ENCODE data around the gene ENO2.
"Not testable (repeated sequence)": the region's sequence is repeated elsewhere in the genome, so short reads cannot be mapped to it uniquely, and the experiment has no call there.

The ENO2 gene

DNA sequence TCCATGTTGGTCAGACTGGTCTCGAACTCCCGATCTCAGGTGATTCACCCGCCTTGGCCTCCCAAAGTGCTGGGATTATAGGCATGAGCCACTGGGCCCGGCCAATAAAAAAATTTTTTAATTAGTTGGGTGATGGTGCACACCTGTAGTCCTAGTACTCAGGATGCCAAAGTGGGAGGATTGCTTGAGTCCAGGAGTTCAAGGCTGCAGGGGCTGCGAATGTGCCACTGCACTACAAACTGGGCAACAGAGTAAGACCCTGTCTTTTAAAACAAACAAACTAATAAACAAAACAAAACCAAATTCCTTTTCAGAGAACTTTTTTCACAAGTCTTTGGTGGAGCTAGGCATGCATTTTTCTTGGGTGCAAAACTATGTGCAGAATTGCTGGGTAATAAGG, 31.1 kb upstream of the ENO2 start:
- H3K4me3 ChIP-seq (replicated peaks; ENCODE audit: low read depth, low read length), result no peak overlapping the region
- no peak for DNase-seq (ENCODE audit: low read depth)
- TF ChIP-seq, protein P1, sequence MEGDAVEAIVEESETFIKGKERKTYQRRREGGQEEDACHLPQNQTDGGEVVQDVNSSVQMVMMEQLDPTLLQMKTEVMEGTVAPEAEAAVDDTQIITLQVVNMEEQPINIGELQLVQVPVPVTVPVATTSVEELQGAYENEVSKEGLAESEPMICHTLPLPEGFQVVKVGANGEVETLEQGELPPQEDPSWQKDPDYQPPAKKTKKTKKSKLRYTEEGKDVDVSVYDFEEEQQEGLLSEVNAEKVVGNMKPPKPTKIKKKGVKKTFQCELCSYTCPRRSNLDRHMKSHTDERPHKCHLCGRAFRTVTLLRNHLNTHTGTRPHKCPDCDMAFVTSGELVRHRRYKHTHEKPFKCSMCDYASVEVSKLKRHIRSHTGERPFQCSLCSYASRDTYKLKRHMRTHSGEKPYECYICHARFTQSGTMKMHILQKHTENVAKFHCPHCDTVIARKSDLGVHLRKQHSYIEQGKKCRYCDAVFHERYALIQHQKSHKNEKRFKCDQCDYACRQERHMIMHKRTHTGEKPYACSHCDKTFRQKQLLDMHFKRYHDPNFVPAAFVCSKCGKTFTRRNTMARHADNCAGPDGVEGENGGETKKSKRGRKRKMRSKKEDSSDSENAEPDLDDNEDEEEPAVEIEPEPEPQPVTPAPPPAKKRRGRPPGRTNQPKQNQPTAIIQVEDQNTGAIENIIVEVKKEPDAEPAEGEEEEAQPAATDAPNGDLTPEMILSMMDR (IDR thresholded peaks at IDR 0.05; ENCODE audit: low read length, missing control alignments), result no peak

DNA sequence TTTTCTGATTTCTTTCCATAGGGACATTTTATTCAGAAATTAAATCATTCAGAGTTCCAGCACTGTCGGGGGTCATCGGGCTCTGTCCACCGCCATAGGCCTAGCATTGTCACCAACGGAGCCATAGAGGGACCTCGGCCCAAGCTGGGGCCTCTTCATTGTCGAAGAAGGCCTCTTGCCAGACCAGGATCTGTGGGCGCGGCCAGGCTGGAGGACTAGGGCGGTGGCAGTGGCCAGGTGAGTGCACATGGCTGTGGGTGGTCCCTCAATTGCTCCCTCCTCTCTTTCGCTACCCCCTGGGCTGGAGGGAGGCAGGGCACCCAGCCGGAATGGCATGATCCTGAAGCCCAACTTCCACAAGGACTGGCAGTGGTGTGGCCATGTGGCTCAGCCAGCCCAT, 30.7 kb upstream of the ENO2 start:
- TF ChIP-seq, protein P1 (IDR thresholded peaks at IDR 0.05; ENCODE audit: low read length, missing control alignments), result no peak
- no peak for DNase-seq (ENCODE audit: low read depth)
- no peak overlapping the region for H3K4me3 ChIP-seq (replicated peaks; ENCODE audit: low read depth, low read length)

DNA sequence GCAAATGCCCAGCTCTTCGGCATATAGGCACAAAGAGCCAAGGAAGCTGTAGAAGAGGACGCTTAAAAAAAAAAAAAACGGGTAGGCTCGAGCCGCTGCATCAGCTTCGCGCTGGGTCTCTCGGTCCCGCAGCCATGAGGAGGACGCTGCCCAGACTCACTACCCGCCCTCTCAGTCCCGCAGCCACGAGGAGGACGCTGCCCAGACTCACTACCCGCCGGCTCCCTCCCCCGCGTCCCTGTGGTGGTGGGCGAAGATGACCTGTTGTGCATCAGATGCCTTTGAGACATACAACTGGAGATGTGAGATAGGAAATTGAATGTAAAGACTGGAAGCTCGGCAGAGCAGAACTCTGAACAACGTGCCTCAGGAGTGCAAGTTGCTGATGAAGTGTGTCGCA, 29.8 kb upstream of the ENO2 start:
- TF ChIP-seq, protein P1 (IDR thresholded peaks at IDR 0.05; ENCODE audit: low read length, missing control alignments), result no peak
- H3K4me3 ChIP-seq (replicated peaks; ENCODE audit: low read depth, low read length), result no peak overlapping the region
- no peak for DNase-seq (ENCODE audit: low read depth)

DNA sequence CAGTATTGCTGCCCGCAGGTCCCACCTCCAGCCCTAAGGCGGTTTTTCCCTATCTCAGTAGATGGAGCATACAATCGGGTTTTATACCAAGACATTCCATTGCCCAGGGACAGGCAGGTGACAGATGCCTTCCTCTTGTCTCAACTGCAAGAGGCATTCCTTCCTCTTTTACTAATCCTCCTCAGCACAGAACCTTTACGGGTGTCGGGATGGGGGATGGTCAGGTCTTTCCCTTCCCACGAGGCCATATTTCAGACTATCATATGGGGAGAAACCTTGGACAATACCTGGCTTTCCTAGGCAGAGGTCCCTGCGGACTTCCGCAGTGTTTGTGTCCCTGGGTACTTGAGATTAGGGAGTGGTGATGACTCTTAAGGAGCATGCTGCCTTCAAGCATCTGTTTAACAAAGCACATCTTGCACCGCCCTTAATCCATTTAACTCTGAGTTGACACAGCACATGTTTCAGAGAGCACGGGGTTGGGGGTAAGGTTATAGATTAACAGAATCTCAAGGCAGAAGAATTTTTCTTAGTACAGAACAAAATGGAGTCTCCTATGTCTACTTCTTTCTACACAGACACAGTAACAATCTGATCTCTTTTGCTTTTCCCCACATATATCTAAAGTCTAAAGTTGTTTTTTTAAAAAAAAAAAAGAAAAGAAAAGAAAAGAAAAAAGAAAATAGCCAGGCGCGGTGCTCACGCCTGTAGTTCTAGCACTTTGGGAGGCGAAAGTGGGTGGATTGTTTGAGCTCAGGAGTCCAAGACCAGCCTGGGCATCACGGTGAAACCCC, 28.0 kb upstream of the ENO2 start:
- not testable (repeated sequence) for H3K4me3 ChIP-seq (replicated peaks; ENCODE audit: low read depth, low read length); DNase-seq (ENCODE audit: low read depth)

DNA sequence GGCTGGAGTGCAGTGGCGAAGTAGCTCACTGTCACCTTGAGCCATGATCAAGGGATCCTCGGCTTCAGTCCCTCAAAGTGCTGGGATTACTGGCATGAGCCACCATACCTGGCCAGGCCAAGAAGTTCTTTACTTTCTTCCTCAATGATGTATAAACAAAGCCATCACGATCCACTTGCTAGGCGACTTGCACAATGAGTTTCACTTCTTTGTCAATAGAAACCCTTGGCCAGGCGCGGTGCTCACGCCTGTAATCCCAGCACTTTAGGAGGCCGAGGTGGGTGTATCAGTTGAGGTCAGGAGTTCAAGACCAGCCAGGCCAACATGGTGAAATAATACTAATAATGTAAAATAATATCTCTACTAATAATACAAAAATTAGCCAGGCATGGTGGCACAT, 26.9 kb upstream of the ENO2 start:
- no peak for DNase-seq (ENCODE audit: low read depth)
- H3K4me3 ChIP-seq (replicated peaks; ENCODE audit: low read depth, low read length), result no peak overlapping the region
- TF ChIP-seq, protein P1 (IDR thresholded peaks at IDR 0.05; ENCODE audit: low read length, missing control alignments), result no peak

DNA sequence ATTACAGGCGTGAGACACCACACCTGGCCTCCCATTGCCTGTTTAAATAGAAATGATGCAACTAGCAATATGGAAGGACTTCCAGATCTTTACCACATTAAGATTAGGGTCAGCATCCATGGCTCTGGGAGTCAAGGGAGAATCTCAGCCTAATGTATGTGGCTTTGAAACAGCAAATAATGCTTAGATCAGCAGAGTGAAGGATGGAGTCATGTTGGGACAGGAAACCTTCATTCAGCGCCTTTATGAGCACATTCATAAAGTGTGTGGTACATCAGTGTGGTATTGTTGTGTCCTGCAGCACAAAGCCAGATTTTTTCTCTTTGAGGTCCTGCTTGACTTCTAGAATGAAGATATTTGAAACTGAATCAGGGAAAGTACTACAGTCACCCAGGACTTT, 26.0 kb upstream of the ENO2 start:
- H3K4me3 ChIP-seq (replicated peaks; ENCODE audit: low read depth, low read length), result no peak overlapping the region
- TF ChIP-seq, protein P1 (IDR thresholded peaks at IDR 0.05; ENCODE audit: low read length, missing control alignments), result no peak
- DNase-seq (ENCODE audit: low read depth), result no peak

DNA sequence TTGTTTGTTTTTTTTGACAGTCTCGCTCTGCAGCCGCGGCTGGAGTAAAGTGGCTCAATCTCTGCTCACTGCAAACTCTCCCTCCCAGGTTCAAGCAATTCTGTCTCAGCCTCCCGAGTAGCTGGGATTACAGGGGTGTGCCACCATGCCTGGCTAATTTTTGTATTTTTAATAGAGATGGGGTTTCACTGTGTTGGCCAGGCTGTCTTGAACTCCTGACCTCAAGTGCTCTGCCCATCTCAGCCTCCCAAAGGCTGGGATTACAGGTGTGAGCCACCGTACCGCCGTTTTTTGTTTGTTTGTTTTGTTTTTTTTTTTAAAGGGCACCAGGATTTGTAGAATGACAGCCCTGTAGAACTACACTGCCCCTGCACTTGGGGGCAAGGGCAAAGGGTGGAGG, 25.6 kb upstream of the ENO2 start:
- H3K4me3 ChIP-seq (replicated peaks; ENCODE audit: low read depth, low read length); DNase-seq (ENCODE audit: low read depth): not testable (repeated sequence)

DNA sequence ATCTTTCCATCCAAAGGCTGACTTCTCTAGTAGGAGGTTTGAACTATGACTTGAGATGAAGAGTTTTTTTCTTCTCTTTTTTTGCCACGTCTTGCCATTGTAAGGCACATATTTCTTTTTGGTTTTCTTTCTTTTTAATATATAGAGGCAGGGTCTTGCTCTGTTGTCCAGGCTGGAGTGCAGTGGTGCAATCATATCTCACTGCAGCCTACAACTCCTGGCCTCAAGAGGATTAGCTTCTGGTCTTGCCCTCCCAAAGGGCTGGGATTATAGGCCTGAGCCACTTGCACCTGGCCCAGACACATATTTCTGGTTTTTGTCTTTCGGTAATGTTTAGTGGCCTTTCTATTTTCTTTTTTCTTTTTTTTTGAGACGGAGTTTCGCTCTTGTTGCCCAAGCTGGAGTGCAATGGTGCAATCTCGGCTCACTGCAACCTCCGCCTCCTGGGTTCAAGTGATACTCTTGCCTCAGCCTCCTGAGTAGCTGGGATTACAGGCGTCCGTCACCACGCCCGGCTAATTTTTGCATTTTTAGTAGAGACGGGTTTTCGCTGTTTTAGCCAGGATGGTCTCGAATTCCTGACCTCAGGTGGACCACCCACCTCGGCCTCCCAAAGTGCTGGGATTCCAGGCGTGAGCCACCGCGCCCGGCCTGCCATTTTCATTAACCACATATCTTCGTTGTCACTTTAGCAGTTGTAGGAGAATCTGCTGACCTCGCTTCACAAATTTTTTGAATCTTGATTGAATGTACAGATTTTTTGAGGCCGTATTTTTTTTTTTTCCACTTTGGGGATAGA, 24.4 kb upstream of the ENO2 start:
- H3K4me3 ChIP-seq (replicated peaks; ENCODE audit: low read depth, low read length); DNase-seq (ENCODE audit: low read depth): not testable (repeated sequence)
